Coronary artery (tissue), 2 donors: ENCODE results near the gene OR52E6.
A peak's percentile ranks its signal among the peaks of the same experiment; 100 is the strongest.

Experiments used
- DNase-seq: peaks from one replicate; pipeline ENCODE4 v3.0.0-alpha.2; 2017; ENCODE audit warnings: low spot score
- H3K27ac ChIP-seq, 2 donors: fragments of 200-600 bp; sonication (generic); one replicate each; pipeline ENCODE4 v1.5.1; 2016 to 2019
- H3K4me3 ChIP-seq: fragments of 200-600 bp; sonication (generic); 2 replicates; pipeline ENCODE4 v1.5.1; 2016; ENCODE audit warnings: mild to moderate bottlenecking, moderate library complexity
- TF ChIP-seq, protein P1 (sequence below): fragments of 200-600 bp; sonication (generic); IDR thresholded peaks from one replicate; pipeline ENCODE4 v1.5.1; 2019; ENCODE audit warnings: antibody characterized with exemption

The OR52E6 gene

DNA sequence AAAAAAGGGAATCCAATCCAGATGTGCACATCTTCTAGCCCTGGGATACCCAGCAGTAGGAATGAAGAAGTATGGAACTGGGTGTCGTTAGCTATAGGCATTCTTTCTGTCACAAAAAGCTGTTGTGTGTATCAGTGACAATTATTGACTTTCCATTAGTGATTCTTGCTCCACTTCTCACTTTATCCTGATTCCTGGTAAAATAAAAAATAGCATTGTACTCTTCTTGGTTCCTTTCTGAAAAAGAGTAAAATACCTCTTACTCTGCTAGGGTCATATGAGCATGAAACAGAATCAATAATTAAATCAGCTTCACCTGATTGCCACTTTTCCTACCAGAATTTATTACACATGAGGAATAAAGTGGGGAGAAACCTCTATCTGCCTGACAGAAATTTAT is at the start of gene OR52E6:
Gene OR52E6, minus strand, starts transcription at position 101 of the 400 bp plus-strand sequence. Its CDS starts 0 bp downstream, at position 101.
- DNase-seq = no peak
- H3K27ac ChIP-seq = no peak within 1 kb of the TSS
- H3K4me3 ChIP-seq = no peak within 1 kb of the TSS
- TF ChIP-seq, protein P1, sequence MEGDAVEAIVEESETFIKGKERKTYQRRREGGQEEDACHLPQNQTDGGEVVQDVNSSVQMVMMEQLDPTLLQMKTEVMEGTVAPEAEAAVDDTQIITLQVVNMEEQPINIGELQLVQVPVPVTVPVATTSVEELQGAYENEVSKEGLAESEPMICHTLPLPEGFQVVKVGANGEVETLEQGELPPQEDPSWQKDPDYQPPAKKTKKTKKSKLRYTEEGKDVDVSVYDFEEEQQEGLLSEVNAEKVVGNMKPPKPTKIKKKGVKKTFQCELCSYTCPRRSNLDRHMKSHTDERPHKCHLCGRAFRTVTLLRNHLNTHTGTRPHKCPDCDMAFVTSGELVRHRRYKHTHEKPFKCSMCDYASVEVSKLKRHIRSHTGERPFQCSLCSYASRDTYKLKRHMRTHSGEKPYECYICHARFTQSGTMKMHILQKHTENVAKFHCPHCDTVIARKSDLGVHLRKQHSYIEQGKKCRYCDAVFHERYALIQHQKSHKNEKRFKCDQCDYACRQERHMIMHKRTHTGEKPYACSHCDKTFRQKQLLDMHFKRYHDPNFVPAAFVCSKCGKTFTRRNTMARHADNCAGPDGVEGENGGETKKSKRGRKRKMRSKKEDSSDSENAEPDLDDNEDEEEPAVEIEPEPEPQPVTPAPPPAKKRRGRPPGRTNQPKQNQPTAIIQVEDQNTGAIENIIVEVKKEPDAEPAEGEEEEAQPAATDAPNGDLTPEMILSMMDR = no peak

DNA sequence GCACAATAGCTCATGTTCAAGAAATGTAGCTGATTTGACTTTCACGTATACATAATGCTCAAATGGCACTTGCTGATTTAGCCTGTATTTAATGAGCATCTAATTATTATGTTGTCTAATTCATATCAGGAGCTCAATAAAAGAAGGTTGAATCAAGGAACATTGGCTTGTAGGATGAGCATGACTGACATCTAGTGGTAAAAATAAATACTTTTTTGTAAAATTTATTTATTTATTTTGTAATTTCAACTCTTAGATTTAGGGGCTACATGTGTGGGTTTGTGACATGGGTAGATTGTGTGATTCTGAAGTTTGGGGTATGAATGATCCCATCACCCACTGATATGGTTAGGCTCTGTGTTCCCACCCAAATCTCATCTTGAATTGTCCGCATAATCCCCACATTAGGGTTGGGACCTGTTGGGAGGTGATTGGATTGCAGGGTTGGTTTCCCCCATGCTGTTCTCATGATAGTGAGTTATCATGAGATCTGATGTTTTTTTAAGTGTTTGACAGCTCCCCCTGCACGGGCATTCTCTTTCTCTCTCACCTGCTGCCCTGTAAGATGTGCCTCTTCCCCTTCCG is 49.6 kb upstream of the OR52E6 start:
- no peak overlapping the region for H3K27ac ChIP-seq
- TF ChIP-seq, protein P1 = peak; percentile 51
- H3K4me3 ChIP-seq = no peak overlapping the region
- DNase-seq = no peak

DNA sequence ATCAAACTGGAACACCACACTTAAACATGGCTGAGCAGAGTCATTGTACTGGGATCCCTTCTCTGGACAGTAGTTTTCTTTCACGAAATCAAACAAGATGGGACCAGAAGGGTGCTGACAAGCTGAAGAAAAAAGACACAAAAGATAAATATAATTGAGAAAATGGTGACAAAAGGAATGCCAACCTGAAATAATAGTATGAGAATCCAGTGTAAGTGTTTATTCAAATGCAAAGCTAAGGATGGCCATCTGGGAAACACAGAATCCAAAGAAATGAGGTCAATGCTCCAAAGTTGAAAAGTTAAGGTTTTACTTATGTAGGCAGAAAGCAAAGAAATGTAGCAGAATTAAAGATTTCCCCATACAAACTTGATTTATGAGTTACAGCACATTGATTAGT is 46.0 kb upstream of the OR52E6 start:
- Histone ChIP-seq H3K4me3 (no peak overlapping the region), H3K27ac (no peak overlapping the region)
- TF ChIP-seq, protein P1 = no peak
- DNase-seq = no peak

DNA sequence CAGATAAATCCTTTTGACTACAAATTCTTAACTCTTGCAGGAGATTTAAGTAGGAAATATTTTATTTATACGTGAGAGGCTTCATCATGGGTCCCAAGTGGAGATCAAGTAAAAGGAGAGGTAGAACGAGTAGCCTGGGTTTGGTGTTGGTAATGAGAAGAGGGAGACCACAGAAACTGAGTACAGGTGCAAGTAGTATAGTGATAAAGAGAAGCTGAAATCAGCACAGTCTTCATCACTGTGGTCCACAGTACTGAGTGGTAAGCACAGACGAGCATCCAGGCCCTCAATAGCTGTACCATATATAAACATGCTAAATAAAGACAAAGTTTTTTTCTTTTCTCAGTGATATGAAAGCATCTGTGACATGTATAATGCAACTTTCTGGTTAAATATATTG is 45.5 kb upstream of the OR52E6 start:
- no peak for DNase-seq
- TF ChIP-seq, protein P1 = no peak
- Histone ChIP-seq H3K4me3 (no peak overlapping the region), H3K27ac (no peak overlapping the region)

DNA sequence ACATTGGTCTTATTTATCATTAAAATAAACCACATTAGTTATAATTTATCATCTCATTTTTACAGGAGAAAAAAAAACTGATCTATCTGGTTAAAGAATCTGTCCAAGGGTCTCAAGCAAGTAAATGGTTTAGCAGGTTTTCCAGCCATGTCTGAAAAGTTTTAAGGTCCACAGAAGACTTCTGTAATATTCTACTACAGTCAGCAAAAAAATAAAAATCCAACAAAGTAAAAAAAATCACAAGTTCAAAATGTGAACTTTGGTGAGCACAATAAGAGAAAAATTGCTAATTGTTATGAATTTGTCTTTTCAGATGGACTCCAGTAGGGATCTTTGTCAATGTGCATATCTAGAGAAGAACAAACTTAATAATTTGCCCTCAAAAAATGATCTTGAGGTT is 40.1 kb upstream of the OR52E6 start:
- DNase-seq = no peak
- H3K27ac ChIP-seq = no peak overlapping the region
- H3K4me3 ChIP-seq = no peak overlapping the region
- TF ChIP-seq, protein P1 = no peak

DNA sequence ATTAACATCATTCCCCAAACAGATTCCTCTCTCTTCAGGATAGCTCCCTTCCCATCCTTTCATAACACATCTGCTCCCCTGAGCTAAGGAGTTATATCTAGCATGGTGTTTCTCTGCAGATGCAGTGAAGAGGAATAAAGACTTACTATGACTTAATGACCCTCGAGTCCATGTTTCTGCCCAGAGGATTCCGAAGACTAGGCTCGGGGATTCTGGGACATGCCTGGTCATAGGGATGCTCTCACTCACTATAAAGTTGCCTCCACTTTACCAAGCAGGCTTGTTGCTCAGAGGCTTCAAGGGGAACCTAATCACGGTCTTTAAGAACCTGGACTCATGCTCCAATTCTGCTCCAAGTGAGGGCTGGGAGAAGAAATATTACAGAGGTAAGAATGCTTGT is 38.6 kb upstream of the OR52E6 start, which contains the start of gene OR52E4:
Gene OR52E4, plus strand, starts transcription at position 301 of the 400 bp plus-strand sequence. CDS start 3,664 bp downstream, outside the sequence.
- Histone ChIP-seq H3K4me3 (no peak within 1 kb of the TSS), H3K27ac (no peak within 1 kb of the TSS)
- TF ChIP-seq, protein P1 = no peak
- DNase-seq = no peak

DNA sequence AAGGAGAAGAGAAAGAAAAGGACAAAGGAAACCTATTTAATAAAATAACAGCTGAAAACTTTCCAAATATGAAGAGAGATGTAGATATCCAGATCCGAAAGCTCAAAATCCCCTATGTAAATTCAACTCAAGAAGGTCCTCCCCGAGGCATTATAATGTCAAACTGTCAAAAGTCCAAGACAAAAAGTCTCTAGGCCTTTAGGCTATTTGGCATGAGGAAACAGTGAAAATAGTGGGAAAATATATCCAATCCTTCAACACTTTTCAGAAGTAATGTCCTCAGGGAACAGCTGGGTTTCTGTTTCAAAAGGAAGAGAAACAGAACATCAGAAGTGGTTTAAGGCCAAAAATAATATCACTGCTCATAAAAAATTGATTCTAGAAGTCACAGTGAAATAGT is 36.9 kb upstream of the OR52E6 start:
- no peak overlapping the region for H3K4me3 ChIP-seq
- no peak for DNase-seq
- H3K27ac ChIP-seq = no peak overlapping the region
- TF ChIP-seq, protein P1 = no peak
